IMR-90 (cell line): Measurements from ENCODE around the gene MCCD1. TPM values are rescaled to one million over a fixed set of nuclear protein-coding genes. Genes with fewer than 3 reads are reported as not detected.

ENCODE experiments used
- ATAC-seq: fragments of 200-7000 bp; cut with Tn5 transposase; 2 replicates; pipeline ENCODE4 v1.9.1; 2020; ENCODE audit warnings: low read depth, mild to moderate bottlenecking, moderate library complexity
- BruUV-seq: library from RNA; stranded (reverse); fragments of 400-500 nt; replicated peaks from 2 replicates; lab custom pipeline; 2021; lab: Mats Ljungman, UMichigan
- CTCF ChIA-PET: fragments of 300-600 bp; formaldehyde crosslinking; extraction: SDS; loops from one replicate; lab custom pipeline; 2021; ENCODE audit warnings: antibody characterized with exemption; lab: Yijun Ruan, JAX
- POLR2A ChIA-PET: fragments of 300-600 bp; sonication (Branson Sonifier 250); formaldehyde crosslinking; loops from one replicate; lab custom pipeline; 2022; ENCODE audit warnings: antibody characterized with exemption; ENCODE audit not compliant: unreplicated experiment; lab: Charles Lee
- DNase-seq: peaks from one replicate; pipeline ENCODE4 v3.0.0; 2013
- H2AFZ ChIP-seq: replicated peaks from 2 replicates; pipeline ENCODE3; 2013; ENCODE audit warnings: low read length, mild to moderate bottlenecking; ENCODE audit not compliant: poor library complexity
- H2AK5ac ChIP-seq: 2 replicates; pipeline ENCODE4 v1.6.1; 2013; ENCODE audit warnings: low read depth, low read length, inconsistent platforms
- H2AK9ac ChIP-seq: replicated peaks from 2 replicates; pipeline ENCODE3; 2013; ENCODE audit warnings: mild to moderate bottlenecking, low read depth, low read length, moderate library complexity; ENCODE audit not compliant: poor library complexity
- H2BK120ac ChIP-seq: 2 replicates; pipeline ENCODE4 v1.6.1; 2013; ENCODE audit warnings: low read depth, low read length, inconsistent platforms
- H2BK15ac ChIP-seq: 3 replicates; pipeline ENCODE4 v1.6.1; 2013; ENCODE audit warnings: low read depth, low read length, inconsistent platforms
- H2BK20ac ChIP-seq: 2 replicates; pipeline ENCODE4 v1.6.1; 2013; ENCODE audit warnings: low read depth, mild to moderate bottlenecking, inconsistent platforms, low read length, moderate library complexity
- H2BK5ac ChIP-seq: 2 replicates; pipeline ENCODE4 v1.6.1; 2013; ENCODE audit warnings: mild to moderate bottlenecking, low read depth, low read length, inconsistent platforms; ENCODE audit not compliant: poor library complexity, severe bottlenecking
- H3K14ac ChIP-seq: replicated peaks from 2 replicates; pipeline ENCODE4 v1.6.1; 2013; ENCODE audit warnings: low read depth, low read length, inconsistent platforms
- H3K18ac ChIP-seq: 2 replicates; pipeline ENCODE4 v1.6.1; 2013; ENCODE audit warnings: low read depth, low read length, control low read depth
- H3K23ac ChIP-seq: 2 replicates; pipeline ENCODE4 v1.6.1; 2013; ENCODE audit warnings: low read depth, low read length, inconsistent platforms
- H3K27ac ChIP-seq: 2 replicates; pipeline ENCODE4 v1.5.1; 2013; ENCODE audit warnings: mild to moderate bottlenecking, control low read depth, low read length; ENCODE audit not compliant: insufficient read depth
- H3K27me3 ChIP-seq: 2 replicates; pipeline ENCODE4 v1.6.1; 2013; ENCODE audit warnings: low read length; ENCODE audit not compliant: control insufficient read depth, insufficient read depth
- H3K36me3 ChIP-seq: 2 replicates; pipeline ENCODE4 v1.6.1; 2013; ENCODE audit warnings: low read length, mixed read lengths; ENCODE audit not compliant: control insufficient read depth, insufficient read depth
- H3K4ac ChIP-seq: 2 replicates; pipeline ENCODE4 v1.6.1; 2013; ENCODE audit warnings: low read depth, low read length, inconsistent platforms
- H3K4me1 ChIP-seq: 2 replicates; pipeline ENCODE4 v1.6.1; 2013; ENCODE audit warnings: low read length, mixed read lengths; ENCODE audit not compliant: control insufficient read depth, insufficient read depth
- H3K4me2 ChIP-seq: 2 replicates; pipeline ENCODE4 v1.6.1; 2013; ENCODE audit warnings: low read depth, mild to moderate bottlenecking, control low read depth, low read length, moderate library complexity
- H3K4me3 ChIP-seq: 2 replicates; pipeline ENCODE4 v1.5.1; 2013; ENCODE audit warnings: low read depth, mild to moderate bottlenecking, control low read depth, low read length, moderate library complexity; ENCODE audit not compliant: insufficient read depth
- H3K56ac ChIP-seq: 2 replicates; pipeline ENCODE4 v1.6.1; 2013; ENCODE audit warnings: low read length, inconsistent platforms; ENCODE audit not compliant: insufficient read depth; ENCODE audit errors: extremely low read depth
- H3K79me1 ChIP-seq, 2 experiments: 2 replicates each; pipeline ENCODE4 v1.6.1; 2013; ENCODE audit warnings: low read length in 2 of 2, inconsistent platforms in 1 of 2, low read depth in 1 of 2
- H3K9ac ChIP-seq: 2 replicates; pipeline ENCODE4 v1.6.1; 2013; ENCODE audit warnings: low read depth, low read length, control low read depth
- H3K9me1 ChIP-seq: 2 replicates; pipeline ENCODE4 v1.6.1; 2013; ENCODE audit warnings: low read length, inconsistent platforms; ENCODE audit not compliant: insufficient read depth
- H3K9me3 ChIP-seq: 2 replicates; pipeline ENCODE4 v1.6.1; 2013; ENCODE audit warnings: low read length; ENCODE audit not compliant: control insufficient read depth, insufficient read depth
- H4K20me1 ChIP-seq: 2 replicates; pipeline ENCODE4 v1.6.1; 2013; ENCODE audit warnings: low read length, inconsistent platforms; ENCODE audit not compliant: insufficient read depth
- H4K5ac ChIP-seq: 2 replicates; pipeline ENCODE4 v1.6.1; 2013; ENCODE audit warnings: mild to moderate bottlenecking, low read depth, low read length, control low read depth
- H4K8ac ChIP-seq, 2 experiments: 2 replicates each; pipeline ENCODE4 v1.6.1; 2013; ENCODE audit warnings: low read depth in 2 of 2, low read length in 2 of 2, control low read depth in 1 of 2, inconsistent platforms in 1 of 2
- H4K91ac ChIP-seq: 2 replicates; pipeline ENCODE4 v1.6.1; 2013; ENCODE audit warnings: low read depth, low read length, inconsistent platforms; ENCODE audit not compliant: insufficient read depth
- BHLHE40 ChIP-seq: fragments of 150-350 bp; IDR thresholded peaks from 2 replicates; pipeline ENCODE4 v1.6.1; 2016; ENCODE audit warnings: mild to moderate bottlenecking, low read depth, low read length
- FOS ChIP-seq: fragments of 150-350 bp; IDR thresholded peaks from 2 replicates; pipeline ENCODE4 v1.6.1; 2016; ENCODE audit warnings: low read depth, low read length
- MAFK ChIP-seq: IDR thresholded peaks from 2 replicates; pipeline ENCODE4 v1.6.1; 2012; ENCODE audit warnings: low read depth, low read length, improper control_type of control experiment
- MAZ ChIP-seq: IDR thresholded peaks from 2 replicates; pipeline ENCODE4 v1.6.1; 2012; ENCODE audit warnings: low read depth, mild to moderate bottlenecking, low read length, improper control_type of control experiment, moderate library complexity, borderline replicate concordance
- WGBS, 2 experiments: methylation state at CpG; one replicate each; pipeline versions ENCODE4 v1.1.5 to v1.1.7; 2013; ENCODE audit warnings: missing lambda C conversion rate in 2 of 2; ENCODE audit not compliant: insufficient read length in 1 of 2; ENCODE audit errors: extremely low coverage in 2 of 2; 5-methylcytosine and 5-hydroxymethylcytosine counted together
- dilution Hi-C: fragments of 300-500 bp; cut with HindIII; formaldehyde crosslinking; loops from one replicate; pipeline ENCODE4 v1.14.3; 2018; ENCODE audit warnings: low sequenced_read_pairs; ENCODE audit not compliant: unreplicated experiment
- in situ Hi-C: fragments of 300-500 bp; cut with MboI; formaldehyde crosslinking; loops from 3 replicates; pipeline ENCODE4 v1.14.3; 2019; ENCODE audit warnings: low sequenced_read_pairs, inconsistent platforms, mixed read lengths
- intact Hi-C: fragments of 100-400 bp; cut with micrococcal nuclease; formaldehyde crosslinking; loops from 2 replicates; pipeline ENCODE4 v1.10.0; 2022
- polyA plus RNA-seq, 3 experiments: library from polyadenylated mRNA; depleted of rRNA; stranded (reverse); fragments of >200 nt; gene quantifications; 2 replicates each; pipeline ENCODE4 v1.2.3, GENCODE V29; 2012; ENCODE audit warnings: low replicate concordance in 1 of 3
- total RNA-seq: library from RNA; depleted of rRNA; stranded (reverse); fragments of >200 nt; gene quantifications from 2 replicates; pipeline ENCODE4 v1.2.3, GENCODE V29; 2012

The MCCD1 gene
- total and polyA plus RNA-seq, 2 of the 4 experiments (the other 2 are of a cell fraction): not detected

DNA sequence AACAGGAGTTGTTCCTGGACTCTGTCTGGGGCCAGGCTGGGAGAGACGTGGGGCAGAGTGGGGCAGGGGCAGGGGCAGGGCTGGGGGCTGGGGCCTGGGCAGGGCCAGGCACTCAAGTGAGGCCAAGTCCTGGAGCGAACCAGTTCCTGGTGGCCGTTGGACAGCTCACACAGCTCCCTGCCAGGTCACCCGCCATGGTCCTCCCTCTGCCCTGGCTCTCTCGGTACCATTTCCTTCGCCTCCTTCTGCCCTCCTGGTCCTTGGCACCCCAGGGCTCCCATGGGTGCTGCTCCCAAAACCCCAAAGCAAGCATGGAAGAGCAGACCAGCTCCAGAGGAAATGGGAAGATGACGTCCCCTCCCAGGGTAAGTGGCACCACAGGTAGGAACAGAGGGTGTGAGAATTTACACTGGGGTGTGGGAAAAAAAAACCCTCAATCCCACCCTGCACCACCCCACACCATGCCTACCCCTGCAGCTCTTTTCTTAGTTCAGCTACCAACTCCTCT is at the start of gene MCCD1 (continued):
- no peak for TF ChIP-seq MAZ

DNA sequence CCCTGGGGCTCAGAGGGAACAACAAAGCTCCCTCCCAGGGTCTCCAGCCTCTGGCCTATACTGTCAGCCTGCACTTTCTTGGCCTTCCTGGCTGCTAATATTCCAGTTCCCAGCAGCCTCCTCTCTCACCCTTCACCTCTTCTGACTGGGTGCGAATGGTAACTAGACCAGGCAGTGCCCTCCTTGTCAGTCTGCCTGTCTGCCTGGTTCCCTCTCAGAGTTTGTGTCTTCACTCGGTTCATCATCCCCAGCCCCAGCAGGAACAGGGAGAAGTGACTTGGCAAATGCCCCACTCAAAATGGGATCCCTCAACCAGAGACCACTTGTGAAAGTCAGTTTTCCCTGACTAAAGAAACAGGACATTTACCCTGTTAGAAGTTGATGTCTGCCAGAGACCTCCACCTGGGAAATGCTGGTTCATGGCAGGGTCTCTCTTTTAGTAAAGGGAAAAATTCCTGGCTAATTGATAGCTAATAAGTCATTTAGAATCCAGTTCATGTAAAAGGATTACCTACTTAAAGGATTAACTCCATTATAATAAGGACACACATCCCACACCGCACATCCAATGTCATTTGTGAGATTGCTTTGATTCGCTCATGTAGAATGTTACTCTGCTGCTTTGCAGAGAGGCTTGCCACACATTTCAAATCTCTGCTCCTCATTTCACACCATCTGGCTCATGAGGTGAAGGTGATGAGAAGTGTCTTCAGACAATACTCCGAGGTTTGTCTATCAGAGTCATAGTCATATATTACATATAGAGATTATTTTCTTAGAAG is 49.4 kb upstream of the MCCD1 start:
- no peak overlapping the region for H2AFZ ChIP-seq
- ChIA-PET POLR2A (no interaction called here), CTCF (no interaction called here)
- H2AK5ac ChIP-seq: no peak overlapping the region
- in situ Hi-C loops (no loop called here), dilution Hi-C loops (no loop called here), intact Hi-C loops (loop anchor here (10.0 kb wide), 1 partner anchor 265 kb away; no protein-coding TSS in a partner anchor)
- no peaks in the 10 kb centered on the region; the same call in 1 of the 2 replicates for H4K20me1 ChIP-seq
- DNase-seq (no peak), ATAC-seq (no peak)
- TF ChIP-seq FOS (no peak), BHLHE40 (no peak), MAFK (no peak)
- no peak overlapping the region for H4K8ac ChIP-seq
- no peak overlapping the region for H2BK120ac ChIP-seq
- no peak overlapping the region for H3K4me3 ChIP-seq
- H3K14ac ChIP-seq: no peak overlapping the region
- H3K9me1 ChIP-seq: peaks cover 6% of the 10 kb centered on the region; the same call in 1 of the 2 replicates
- no peak overlapping the region for H3K27ac ChIP-seq
- H2AK9ac ChIP-seq: no peak overlapping the region
- no peak overlapping the region for H3K56ac ChIP-seq
- no peaks in the 10 kb centered on the region for H3K79me1 ChIP-seq
- H3K9me3 ChIP-seq: no peaks in the 10 kb centered on the region
- no CpG with 5 or more reads among the region's 5 CpGs for WGBS, 2 experiments
- H3K9ac ChIP-seq: no peak overlapping the region
- H3K23ac ChIP-seq: no peak overlapping the region
- no peak overlapping the region for H2BK5ac ChIP-seq
- H3K4ac ChIP-seq: no peak overlapping the region
- H3K27me3 ChIP-seq: peaks cover 25% of the 10 kb centered on the region
- no peak overlapping the region for H3K4me2 ChIP-seq
- no TSS peak for BruUV-seq
- no peaks in the 10 kb centered on the region for H3K4me1 ChIP-seq
- H3K36me3 ChIP-seq: no peaks in the 10 kb centered on the region
- no peak overlapping the region for H4K5ac ChIP-seq
- no peak overlapping the region for H4K91ac ChIP-seq
- no peak overlapping the region for H3K18ac ChIP-seq
- no peak overlapping the region for H2BK15ac ChIP-seq
- no peak overlapping the region for H2BK20ac ChIP-seq
